RPMI8226 (cell line): ENCODE results near the gene UFSP2.

Experiments
- DNase-seq: peaks from one replicate; pipeline ENCODE4 v3.0.0-alpha.2; 2015

Gene UFSP2

GRCh38 chr4:185425647-185426352, at the start of gene UFSP2:
Gene UFSP2, minus strand, starts transcription at chr4:185425964. Its CDS starts 96 bp downstream, at chr4:185425868.
- DNase-seq = peak; percentile 88

GRCh38 chr4:185473247-185473646, 47.5 kb upstream of the UFSP2 start:
- no peak for DNase-seq

- no peak for DNase-seq
Observed at GRCh38 chr4:185472103-185472542, 46.4 kb upstream of the UFSP2 start.

GRCh38 chr4:185471235-185472102, 45.7 kb upstream of the UFSP2 start, which contains the start of gene CCDC110:
Gene CCDC110, minus strand, starts transcription at chr4:185471733. Its CDS starts 50 bp downstream, at chr4:185471683.
- peak; percentile 84 for DNase-seq

- peak; percentile 74 for DNase-seq
Observed at GRCh38 chr4:185470501-185471195, 44.9 kb upstream of the UFSP2 start.

DNA sequence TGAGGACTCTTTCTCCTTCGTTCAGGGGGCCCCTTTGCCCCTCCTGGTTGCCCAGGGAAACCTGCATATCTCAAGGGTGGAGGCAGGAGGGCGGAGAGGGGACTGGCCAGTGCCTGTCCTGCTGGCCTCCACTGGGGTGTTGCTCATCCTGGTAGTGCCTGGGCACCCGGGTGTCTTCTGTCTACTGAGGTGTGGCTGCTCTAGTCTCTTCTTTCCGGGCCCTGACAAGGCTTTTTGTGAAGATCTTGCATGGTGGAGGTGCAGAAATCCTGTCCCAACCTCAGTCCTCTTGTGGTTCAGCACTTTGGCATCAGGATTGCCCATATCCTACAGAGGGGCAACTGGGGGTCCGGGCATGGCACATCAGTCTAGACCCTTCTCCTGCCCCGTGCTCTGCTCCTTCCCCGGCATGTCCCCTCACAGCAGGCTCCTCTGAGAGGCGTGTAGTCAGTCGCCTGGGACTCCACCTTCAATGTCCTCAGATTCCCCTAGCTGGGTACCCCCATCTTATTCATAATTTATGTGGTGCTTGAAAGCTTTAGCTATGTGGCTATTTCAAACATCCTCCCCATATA, 43.9 kb upstream of the UFSP2 start:
- no peak for DNase-seq

DNA sequence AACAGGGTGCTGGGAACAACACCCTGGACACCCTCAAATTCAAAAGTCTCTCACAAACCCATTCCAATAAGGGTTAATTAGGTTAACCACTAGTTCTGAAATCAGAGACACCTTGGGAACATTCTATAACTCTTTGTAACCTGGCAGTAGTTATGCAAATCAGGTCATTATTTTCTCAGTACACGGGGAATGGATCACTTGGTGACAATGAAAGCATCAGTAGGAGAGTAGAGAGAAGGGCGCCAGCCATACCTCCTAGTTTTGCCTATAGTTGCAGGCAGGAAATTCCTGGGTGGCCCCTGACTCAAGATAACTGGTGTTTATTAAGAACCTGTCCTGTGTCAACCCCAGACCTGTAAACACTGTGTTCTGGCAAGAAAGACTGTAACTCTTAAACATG, 43.2 kb upstream of the UFSP2 start:
- no peak for DNase-seq

DNA sequence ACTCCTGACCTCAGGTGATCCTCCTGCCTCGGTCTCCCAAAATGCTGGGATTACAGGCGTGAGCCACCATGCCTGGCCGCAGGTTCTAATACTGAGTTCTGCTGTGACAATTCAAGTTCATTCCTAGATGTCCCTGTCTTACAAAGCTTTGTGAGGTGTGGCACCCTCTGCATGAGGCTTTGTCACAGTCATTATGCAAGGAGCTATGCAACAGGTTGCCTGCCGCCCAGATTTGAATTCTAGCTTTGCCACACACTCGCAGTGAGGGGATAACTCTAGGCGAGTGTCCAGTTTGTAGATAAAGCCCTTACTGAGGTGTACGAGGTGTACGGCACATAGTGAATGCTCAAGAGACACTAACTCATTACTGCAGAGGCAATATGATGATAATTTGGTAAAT, 42.2 kb upstream of the UFSP2 start:
- DNase-seq = no peak

GRCh38 chr4:185467101-185467500, 41.3 kb upstream of the UFSP2 start:
- DNase-seq = no peak

GRCh38 chr4:185465707-185466106, 39.9 kb upstream of the UFSP2 start:
- no peak for DNase-seq

DNA sequence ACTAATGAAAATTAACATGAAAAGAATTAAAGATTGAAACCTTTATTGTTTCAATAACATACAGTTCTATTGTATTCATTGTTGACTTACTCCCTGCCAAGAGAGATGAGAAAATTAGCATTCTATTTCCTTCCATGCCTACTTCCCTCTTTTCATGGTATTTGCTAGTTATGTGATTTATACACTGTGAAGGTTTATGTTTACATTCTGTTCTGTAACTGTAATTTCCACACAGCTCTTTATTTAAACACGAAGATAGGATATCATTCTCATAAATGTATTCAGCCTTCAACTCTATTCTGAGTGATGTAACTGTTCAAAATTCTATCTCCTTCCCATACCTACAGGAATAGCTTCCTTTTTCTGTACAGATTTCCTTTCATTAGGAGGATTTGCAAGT, 39.1 kb upstream of the UFSP2 start:
- DNase-seq = no peak

- no peak for DNase-seq
Observed at GRCh38 chr4:185464183-185464582, 38.4 kb upstream of the UFSP2 start.

- DNase-seq = no peak
Observed at GRCh38 chr4:185463541-185463940, 37.8 kb upstream of the UFSP2 start.

GRCh38 chr4:185461565-185461964, 35.8 kb upstream of the UFSP2 start:
- no peak for DNase-seq

DNA sequence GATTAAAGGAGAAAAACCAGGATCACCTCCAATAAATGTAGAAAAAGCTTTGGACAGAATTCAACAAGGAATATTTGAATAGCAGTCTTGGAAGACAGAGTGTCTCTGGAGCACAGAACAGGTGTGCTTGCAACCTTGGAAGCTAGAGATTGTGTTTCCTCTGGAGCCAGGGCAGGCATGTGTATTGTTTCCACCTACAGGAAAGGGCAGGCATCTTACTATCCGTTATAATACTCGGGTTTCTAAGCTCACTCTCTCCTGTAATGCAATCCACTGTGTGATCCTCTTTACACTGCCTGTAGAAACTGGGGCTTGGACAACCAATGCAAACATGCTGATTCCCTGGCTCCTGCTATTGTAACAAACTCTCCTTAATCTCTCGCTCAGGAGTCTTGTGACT, 31.4 kb upstream of the UFSP2 start:
- DNase-seq = no peak

DNA sequence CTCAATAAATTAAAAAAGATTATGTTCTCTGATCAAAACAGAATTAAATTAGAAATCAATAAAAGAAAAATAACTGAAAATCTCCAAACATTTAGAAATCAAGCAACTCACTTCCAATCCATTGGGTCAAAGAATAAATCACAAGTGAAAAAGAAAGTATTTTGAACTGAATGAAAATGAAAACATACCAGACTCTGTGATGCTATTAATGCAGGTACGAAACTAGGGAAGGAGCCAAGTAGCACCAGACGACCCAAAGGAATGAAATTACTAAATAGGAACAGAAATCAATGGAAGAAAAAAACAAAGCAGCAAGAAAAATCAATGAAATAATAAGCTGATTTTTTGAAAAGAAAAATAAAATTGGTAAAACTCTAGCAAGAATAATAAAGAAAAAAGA, 30.4 kb upstream of the UFSP2 start:
- no peak for DNase-seq

GRCh38 chr4:185445209-185445608, 19.4 kb upstream of the UFSP2 start:
- no peak for DNase-seq

DNA sequence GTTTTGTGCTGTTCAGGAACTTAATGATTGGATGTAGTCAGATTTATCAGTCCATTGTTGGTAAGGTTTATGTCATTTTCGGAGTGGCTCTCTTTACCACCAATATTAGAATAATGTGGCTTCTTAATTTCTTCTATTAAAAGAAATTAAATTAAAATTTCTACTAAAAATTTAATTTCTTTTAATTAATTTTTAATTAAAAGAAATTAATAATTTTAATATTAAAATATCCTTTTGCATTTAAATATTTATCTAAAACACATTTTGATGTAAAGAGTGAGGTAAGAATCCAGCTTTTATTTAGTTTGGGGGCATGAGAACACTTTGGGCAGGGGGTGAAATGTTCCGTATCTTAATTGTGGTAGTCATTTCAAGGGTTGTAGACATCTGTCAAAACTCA, 15.7 kb upstream of the UFSP2 start:
- no peak for DNase-seq

GRCh38 chr4:185437809-185438208, 12.0 kb upstream of the UFSP2 start:
- DNase-seq = no peak

GRCh38 chr4:185435466-185435865, 9.7 kb upstream of the UFSP2 start:
- no peak for DNase-seq

- no peak for DNase-seq
Observed at GRCh38 chr4:185429660-185430059, 3.9 kb upstream of the UFSP2 start.

DNA sequence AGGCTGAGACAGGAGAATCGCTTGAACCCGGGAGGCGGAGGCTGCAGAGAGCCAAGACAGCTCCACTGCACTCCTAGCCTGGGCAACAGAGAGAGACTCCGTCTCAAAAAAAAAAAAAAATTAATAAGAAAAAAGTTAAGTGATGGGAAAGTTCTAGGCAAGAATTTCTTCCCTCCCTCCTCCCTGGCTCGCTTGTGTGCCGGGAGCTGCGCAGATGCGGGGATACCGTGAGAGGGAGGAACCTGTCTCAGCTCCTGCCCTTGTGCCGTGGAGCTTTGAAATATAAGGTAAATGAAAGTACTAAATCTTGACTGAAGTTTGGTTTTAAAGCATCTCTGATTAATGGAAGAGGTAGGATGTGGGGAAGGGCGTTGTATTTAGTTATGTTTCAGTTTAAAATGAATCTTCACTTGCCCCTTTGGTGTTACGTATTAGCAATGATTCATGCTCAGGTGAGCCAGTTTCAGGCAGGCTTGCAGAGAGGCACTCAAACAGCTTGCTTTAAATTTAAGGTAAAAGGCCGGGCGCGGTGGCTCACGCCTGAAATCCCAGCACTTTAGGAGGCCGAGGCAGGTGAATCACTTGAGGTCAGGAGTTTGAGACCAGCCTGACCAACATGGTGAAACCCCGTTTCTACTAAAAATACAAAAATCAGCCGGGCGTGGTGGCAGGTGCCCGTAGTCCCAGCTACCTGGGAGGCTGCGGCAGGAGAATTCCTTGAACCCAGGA, 1.4 kb upstream of the UFSP2 start:
- no peak for DNase-seq
